Measurements from ENCODE around the gene FAU.
"Not testable (repeated sequence)": the region's sequence is repeated elsewhere in the genome, so short reads cannot be mapped to it uniquely, and the experiment has no call there.

FAU gene

GRCh38 chr11:65119670-65119995 lies 2.3 kb downstream of the FAU start:
- DNase-seq (ENCODE audit: low spot score), result no peak

- DNase-seq (ENCODE audit: low spot score), result not testable (repeated sequence)
These were observed 2.9 kb downstream of the FAU start for GRCh38 chr11:65118891-65119669.

- DNase-seq (ENCODE audit: low spot score), result no peak
These were observed 3.7 kb downstream of the FAU start for GRCh38 chr11:65118097-65118837.

GRCh38 chr11:65117206-65118096 lies 4.5 kb downstream of the FAU start, which contains the start of gene ZNHIT2:
TSS of gene ZNHIT2 (minus strand) at chr11:65117701. CDS start at chr11:65117653, 48 bp downstream.
- peak; percentile 100 for DNase-seq (ENCODE audit: low spot score)

GRCh38 chr11:65116370-65117205 lies 5.3 kb downstream of the FAU start:
- DNase-seq (ENCODE audit: low spot score), result peak; percentile 28

GRCh38 chr11:65115361-65116082 lies 6.4 kb downstream of the FAU start:
- DNase-seq (ENCODE audit: low spot score), result no peak

- no peak for DNase-seq (ENCODE audit: low spot score)
These were observed 7.3 kb downstream of the FAU start for GRCh38 chr11:65114538-65115171.

- peak; percentile 63 for DNase-seq (ENCODE audit: low spot score)
These were observed 8.1 kb downstream of the FAU start for GRCh38 chr11:65113839-65114238.

- peak; percentile 38 for DNase-seq (ENCODE audit: low spot score)
These were observed 8.6 kb downstream of the FAU start for GRCh38 chr11:65113361-65113756.

GRCh38 chr11:65112546-65113360 lies 9.2 kb downstream of the FAU start:
- DNase-seq (ENCODE audit: low spot score), result peak; percentile 72

- peak; percentile 96 for DNase-seq (ENCODE audit: low spot score)
These were observed 10.0 kb downstream of the FAU start, which contains the start of gene TM7SF2 for GRCh38 chr11:65111744-65112545. TSS of gene TM7SF2 (plus strand) at chr11:65111872. CDS start at chr11:65112016, 144 bp downstream.

- DNase-seq (ENCODE audit: low spot score), result no peak
These were observed 10.7 kb downstream of the FAU start for GRCh38 chr11:65111159-65111743.

GRCh38 chr11:65110354-65110861 lies 11.5 kb downstream of the FAU start:
- peak; percentile 90 for DNase-seq (ENCODE audit: low spot score)

GRCh38 chr11:65109231-65110198 lies 12.4 kb downstream of the FAU start:
- DNase-seq (ENCODE audit: low spot score), result no peak

GRCh38 chr11:65108469-65109123 lies 13.3 kb downstream of the FAU start:
- DNase-seq (ENCODE audit: low spot score), result no peak
